Measurements from ENCODE around the gene DMBX1. TPM values are rescaled to one million over a fixed set of nuclear protein-coding genes. Genes with fewer than 3 reads are reported as not detected.

Gene DMBX1
- total RNA-seq, 5 donors from 2014 or later (not counting 1 experiment from before 2014, with no cell fraction given) = not detected

DNA sequence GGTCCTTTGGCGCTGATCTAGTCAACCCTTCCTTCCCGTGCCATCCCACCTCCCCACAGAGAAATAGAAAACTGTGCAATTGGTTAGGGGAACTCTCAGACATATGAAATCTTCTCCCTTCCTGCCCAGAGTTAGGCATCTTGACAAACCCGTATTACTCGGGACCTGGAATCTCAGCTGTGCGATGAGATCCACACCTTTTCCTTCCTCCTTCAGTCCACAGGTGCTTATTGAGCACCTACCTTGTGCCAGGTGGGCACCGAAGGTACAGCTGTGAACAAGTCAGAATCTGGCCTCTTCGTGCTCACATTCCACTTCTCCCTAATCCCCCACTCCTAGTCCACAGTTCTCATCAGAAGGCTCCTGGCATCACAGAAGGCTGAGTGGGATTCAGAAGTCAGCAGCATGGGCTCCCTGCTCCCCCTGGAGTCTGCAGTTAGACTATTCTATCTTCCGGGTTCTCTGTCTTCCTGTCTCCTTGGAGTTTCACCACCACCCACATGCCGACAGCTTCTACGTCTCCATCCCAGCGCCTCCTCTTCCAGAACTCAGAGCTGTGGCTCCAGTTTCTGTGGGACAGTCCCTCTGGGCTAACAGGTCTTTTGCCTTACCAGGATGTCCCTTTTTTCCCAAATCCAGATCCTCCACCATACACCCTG lies 38.8 kb downstream of the DMBX1 start:
- H3K27me3 Mint-ChIP-seq = peaks cover 33 to 44% of the 10 kb centered on the region in 2 donors
- ChIA-PET POLR2A (no interaction called here), CTCF (interaction anchor here (0.7 to 2.5 kb wide), 7 partner anchors 48 to 197 kb away, joined by 3 to 9 read pairs (median 3); no protein-coding TSS in a partner anchor)
- no peaks in the 10 kb centered on the region for H3K36me3 Mint-ChIP-seq
- no peak overlapping the region for H3K27ac Mint-ChIP-seq
- ATAC-seq (replicated peaks in 1 of 4) (no peak), DNase-seq (no peak)
- Histone ChIP-seq H3K4me3 (ENCODE audit: control insufficient read depth in 1 of 2, extremely low read depth in 1 of 2, low read length in 1 of 2) (no peak overlapping the region), H3K27ac (ENCODE audit: low read length) (no peak overlapping the region), H3K27me3 (replicated peaks in 1 of 2; ENCODE audit: control insufficient read depth in 2 of 2, extremely low read depth in 1 of 2, insufficient read depth in 2 of 2, low read length in 1 of 2) (peaks cover 8 to 63% of the 10 kb centered on the region in 2 experiments), H3K9me3 (no peaks in the 10 kb centered on the region), H3K4me1 (ENCODE audit: control insufficient read depth in 1 of 2, extremely low read depth in 1 of 2, insufficient read depth in 2 of 2, low read length in 2 of 2) (peaks cover 0 to 8% of the 10 kb centered on the region in 2 experiments), H3K36me3 (ENCODE audit: control insufficient read depth in 2 of 2, extremely low read depth in 1 of 2, insufficient read depth in 1 of 2, low read length in 1 of 2) (no peaks in the 10 kb centered on the region)
- no peak overlapping the region for H3K4me3 Mint-ChIP-seq
- H3K4me1 Mint-ChIP-seq = peaks cover 0 to 16% (median 0%) of the 10 kb centered on the region in 3 donors
- 57% methylated on average over 9 of the region's 11 CpGs for WGBS (ENCODE audit: insufficient coverage)
- H3K9me3 Mint-ChIP-seq = no peaks in the 10 kb centered on the region

DNA sequence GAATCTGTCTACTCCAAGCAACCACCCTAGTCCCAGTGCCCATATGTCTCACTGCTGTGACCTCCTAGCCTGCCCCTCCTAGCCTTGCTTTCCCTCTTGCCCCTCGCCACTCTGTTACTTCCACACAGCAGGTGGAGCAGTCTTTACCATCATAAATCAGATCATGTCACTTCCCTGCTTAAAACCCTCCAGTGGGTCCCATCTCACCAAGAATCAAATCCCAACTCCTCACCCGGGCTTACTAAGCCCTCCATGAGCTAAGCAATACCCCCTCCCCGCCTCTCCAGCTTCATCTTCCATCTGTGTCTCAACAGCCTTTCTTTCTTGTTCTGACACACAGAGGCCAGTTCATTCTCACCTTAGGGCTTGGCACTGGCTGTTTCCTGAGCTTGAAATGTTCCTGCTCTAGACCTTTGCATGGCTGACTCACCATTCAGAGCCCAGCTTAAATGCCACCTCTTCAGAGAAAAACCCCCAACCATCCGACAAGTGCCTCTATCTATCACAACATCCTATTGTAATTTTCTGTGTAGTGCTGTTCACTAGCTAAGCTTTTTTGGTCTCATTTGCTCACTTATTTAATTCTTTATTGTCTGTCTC lies 39.5 kb downstream of the DMBX1 start:
- DNase-seq = no peak
- Mint-ChIP-seq H3K27me3 (peaks cover 33 to 44% of the 10 kb centered on the region in 2 donors), H3K4me3 (no peak overlapping the region), H3K36me3 (no peaks in the 10 kb centered on the region), H3K27ac (peak overlapping the region in 1 of 2 donors; percentile 29), H3K4me1 (peaks cover 4 to 21% (median 6%) of the 10 kb centered on the region in 3 donors), H3K9me3 (no peaks in the 10 kb centered on the region)
- no peak overlapping the region for H3K4me3 ChIP-seq (ENCODE audit: control insufficient read depth in 1 of 2, extremely low read depth in 1 of 2, low read length in 1 of 2)
- peaks cover 0 to 14% of the 10 kb centered on the region in 2 experiments for H3K4me1 ChIP-seq (ENCODE audit: control insufficient read depth in 1 of 2, extremely low read depth in 1 of 2, insufficient read depth in 2 of 2, low read length in 2 of 2)
- no peak for ATAC-seq (replicated peaks in 1 of 4)
- ChIA-PET POLR2A (no interaction called here), CTCF (interaction anchor here (0.6 to 1.6 kb wide), 9 partner anchors 48 to 861 kb away, joined by 3 to 11 read pairs (median 3); no protein-coding TSS in a partner anchor)
- 55% methylated on average over 3 of the region's 4 CpGs for WGBS (ENCODE audit: insufficient coverage)
- H3K27ac ChIP-seq (ENCODE audit: low read length) = no peak overlapping the region
- H3K36me3 ChIP-seq (ENCODE audit: control insufficient read depth in 2 of 2, extremely low read depth in 1 of 2, insufficient read depth in 1 of 2, low read length in 1 of 2) = no peaks in the 10 kb centered on the region
- peaks cover 7 to 57% of the 10 kb centered on the region in 2 experiments for H3K27me3 ChIP-seq (replicated peaks in 1 of 2; ENCODE audit: control insufficient read depth in 2 of 2, extremely low read depth in 1 of 2, insufficient read depth in 2 of 2, low read length in 1 of 2)
- H3K9me3 ChIP-seq = no peaks in the 10 kb centered on the region

DNA sequence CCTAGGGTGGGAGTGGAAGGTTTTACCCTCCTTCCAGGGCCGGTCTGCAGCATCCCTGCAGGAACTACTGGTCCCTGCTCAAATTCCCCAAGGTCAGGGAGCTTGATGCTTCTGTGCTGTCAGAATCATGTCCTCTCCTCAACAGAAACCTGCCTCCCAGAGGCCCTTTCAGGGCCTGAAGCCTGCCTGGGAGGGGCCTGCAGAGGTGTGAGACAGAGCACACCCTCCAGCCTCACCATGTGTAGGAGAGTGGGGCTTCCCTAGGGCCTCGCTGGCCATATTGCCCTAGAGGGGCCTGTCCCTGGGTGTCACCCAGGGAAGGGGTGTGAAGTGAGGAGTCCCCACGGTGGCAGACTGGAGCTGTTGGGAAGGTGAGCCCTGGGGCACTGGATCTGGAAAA lies 40.7 kb downstream of the DMBX1 start:
- no peak overlapping the region for H3K4me3 ChIP-seq (ENCODE audit: control insufficient read depth in 1 of 2, extremely low read depth in 1 of 2, low read length in 1 of 2)
- 37% methylated on average over 2 of the region's 3 CpGs for WGBS (ENCODE audit: insufficient coverage)
- ATAC-seq (replicated peaks in 1 of 4) (no peak), DNase-seq (no peak)
- Mint-ChIP-seq H3K36me3 (no peaks in the 10 kb centered on the region), H3K4me3 (no peak overlapping the region), H3K9me3 (no peaks in the 10 kb centered on the region), H3K4me1 (peaks cover 4 to 26% (median 6%) of the 10 kb centered on the region in 3 donors), H3K27ac (no peak overlapping the region), H3K27me3 (peaks cover 27 to 36% of the 10 kb centered on the region in 2 donors)
- peaks cover 0 to 14% of the 10 kb centered on the region in 2 experiments for H3K4me1 ChIP-seq (ENCODE audit: control insufficient read depth in 1 of 2, extremely low read depth in 1 of 2, insufficient read depth in 2 of 2, low read length in 2 of 2)
- no peak overlapping the region for H3K27ac ChIP-seq (ENCODE audit: low read length)
- ChIA-PET CTCF (interaction anchor here (0.5 to 1.6 kb wide), 3 partner anchors 9 to 301 kb away, joined by 3 to 7 read pairs (median 3); no protein-coding TSS in a partner anchor), POLR2A (no interaction called here)
- H3K9me3 ChIP-seq = no peaks in the 10 kb centered on the region
- H3K27me3 ChIP-seq (replicated peaks in 1 of 2; ENCODE audit: control insufficient read depth in 2 of 2, extremely low read depth in 1 of 2, insufficient read depth in 2 of 2, low read length in 1 of 2) = peaks cover 9 to 52% of the 10 kb centered on the region in 2 experiments
- no peaks in the 10 kb centered on the region for H3K36me3 ChIP-seq (ENCODE audit: control insufficient read depth in 2 of 2, extremely low read depth in 1 of 2, insufficient read depth in 1 of 2, low read length in 1 of 2)

DNA sequence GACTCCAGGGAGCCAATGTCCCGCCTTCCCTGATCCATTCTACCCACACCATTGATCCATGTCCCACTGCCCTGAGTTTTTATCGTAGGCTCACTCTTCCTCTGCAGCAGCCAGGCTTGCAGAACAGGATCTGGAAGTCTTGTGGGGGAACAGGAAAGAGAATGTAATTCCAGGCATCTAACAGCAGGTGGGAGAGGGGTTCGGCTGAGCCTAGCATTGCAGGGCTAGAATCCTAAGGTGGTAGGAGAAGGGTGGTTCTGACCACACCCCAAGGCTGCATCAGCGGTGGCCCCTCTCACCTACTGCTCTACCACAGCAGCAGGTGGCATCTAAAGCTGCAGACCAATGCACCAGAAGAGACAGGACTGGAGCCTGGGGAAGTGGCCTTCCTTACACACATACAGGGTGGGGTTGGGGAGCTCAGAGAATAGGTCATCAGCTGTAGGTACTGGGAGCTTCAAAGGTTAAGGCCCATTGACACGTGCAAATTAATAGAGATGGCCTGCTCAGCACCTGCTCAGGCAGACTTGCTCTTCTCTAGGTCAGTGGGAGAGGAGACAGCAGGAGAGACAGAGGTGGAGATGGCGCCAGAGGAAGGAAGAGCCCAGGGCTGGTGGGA lies 41.3 kb downstream of the DMBX1 start:
- no peaks in the 10 kb centered on the region for H3K36me3 ChIP-seq (ENCODE audit: control insufficient read depth in 2 of 2, extremely low read depth in 1 of 2, insufficient read depth in 1 of 2, low read length in 1 of 2)
- H3K27me3 Mint-ChIP-seq = peaks cover 23 to 32% of the 10 kb centered on the region in 2 donors
- no peak overlapping the region for H3K4me3 ChIP-seq (ENCODE audit: control insufficient read depth in 1 of 2, extremely low read depth in 1 of 2, low read length in 1 of 2)
- peaks cover 0 to 14% of the 10 kb centered on the region in 2 experiments for H3K4me1 ChIP-seq (ENCODE audit: control insufficient read depth in 1 of 2, extremely low read depth in 1 of 2, insufficient read depth in 2 of 2, low read length in 2 of 2)
- no peak overlapping the region for H3K27ac ChIP-seq (ENCODE audit: low read length)
- peak overlapping the region in 1 of 3 donors; percentile 36 for H3K4me3 Mint-ChIP-seq
- no peaks in the 10 kb centered on the region for H3K9me3 ChIP-seq
- DNase-seq (no peak), ATAC-seq (replicated peaks in 1 of 4) (no peak)
- no peak overlapping the region for H3K27ac Mint-ChIP-seq
- CTCF ChIA-PET = interaction anchor here (0.5 to 1.5 kb wide), 2 partner anchors 9 to 302 kb away, joined by 3 read pairs; no protein-coding TSS in a partner anchor
- POLR2A ChIA-PET = no interaction called here
- H3K27me3 ChIP-seq (replicated peaks in 1 of 2; ENCODE audit: control insufficient read depth in 2 of 2, extremely low read depth in 1 of 2, insufficient read depth in 2 of 2, low read length in 1 of 2) = peaks cover 7 to 48% of the 10 kb centered on the region in 2 experiments
- H3K36me3 Mint-ChIP-seq = no peaks in the 10 kb centered on the region
- H3K9me3 Mint-ChIP-seq = no peaks in the 10 kb centered on the region
- WGBS (ENCODE audit: insufficient coverage) = 58% methylated on average over 2 of the region's 6 CpGs
- H3K4me1 Mint-ChIP-seq = peaks cover 4 to 26% (median 6%) of the 10 kb centered on the region in 3 donors

DNA sequence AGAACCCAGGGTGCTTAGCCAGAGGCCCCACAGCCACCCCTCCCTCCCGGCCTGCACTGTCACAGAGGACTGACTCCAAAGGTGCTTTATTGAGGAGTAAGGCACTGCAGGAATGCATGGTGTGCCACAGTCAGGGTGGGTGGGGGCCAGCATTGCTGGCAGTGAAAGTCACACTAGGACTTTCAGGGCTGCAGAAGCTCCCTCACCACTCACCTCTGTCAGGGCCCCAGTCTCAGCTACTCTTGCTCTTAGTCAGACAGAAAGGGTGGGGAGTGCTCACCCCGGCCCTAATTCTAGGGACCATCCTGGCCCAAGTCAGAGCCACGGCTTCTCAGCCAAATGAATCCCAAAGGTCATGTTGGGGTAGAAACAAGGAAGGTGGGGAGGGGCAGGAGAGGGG lies 42.5 kb downstream of the DMBX1 start:
- H3K27me3 ChIP-seq (replicated peaks in 1 of 2; ENCODE audit: control insufficient read depth in 2 of 2, extremely low read depth in 1 of 2, insufficient read depth in 2 of 2, low read length in 1 of 2) = peaks cover 7 to 37% of the 10 kb centered on the region in 2 experiments
- WGBS (ENCODE audit: insufficient coverage) = 31% methylated on average over 2 of the region's 3 CpGs
- H3K9me3 ChIP-seq = no peaks in the 10 kb centered on the region
- Mint-ChIP-seq H3K27me3 (peaks cover 23 to 28% of the 10 kb centered on the region in 2 donors), H3K4me3 (peak overlapping the region in 2 of 3 donors; percentile 6 to 32), H3K9me3 (no peaks in the 10 kb centered on the region), H3K27ac (no peak overlapping the region), H3K36me3 (no peaks in the 10 kb centered on the region), H3K4me1 (peaks cover 4 to 26% (median 6%) of the 10 kb centered on the region in 3 donors)
- H3K4me3 ChIP-seq (ENCODE audit: control insufficient read depth in 1 of 2, extremely low read depth in 1 of 2, low read length in 1 of 2) = no peak overlapping the region
- no peak overlapping the region for H3K27ac ChIP-seq (ENCODE audit: low read length)
- ChIA-PET CTCF (no interaction called here), POLR2A (no interaction called here)
- ATAC-seq (replicated peaks in 1 of 4) (no peak), DNase-seq (no peak)
- H3K4me1 ChIP-seq (ENCODE audit: control insufficient read depth in 1 of 2, extremely low read depth in 1 of 2, insufficient read depth in 2 of 2, low read length in 2 of 2) = peaks cover 0 to 14% of the 10 kb centered on the region in 2 experiments
- H3K36me3 ChIP-seq (ENCODE audit: control insufficient read depth in 2 of 2, extremely low read depth in 1 of 2, insufficient read depth in 1 of 2, low read length in 1 of 2) = no peaks in the 10 kb centered on the region

Measured in T-cell (primary cell).